MCF 10A (cell line): ENCODE results near the gene KCNK10. TPM values are rescaled to one million over a fixed set of nuclear protein-coding genes. Genes with fewer than 3 reads are reported as not detected.

ENCODE experiments used
- BruUV-seq: library from RNA; stranded (reverse); fragments of 400-500 nt; replicated peaks from 2 replicates; lab custom pipeline; 2021; lab: Mats Ljungman, UMichigan
- CTCF ChIA-PET: fragments of 300-600 bp; sonication (Branson Sonifier 250); formaldehyde crosslinking; extraction: SDS; loops from one replicate; lab custom pipeline; 2021; ENCODE audit warnings: antibody characterized with exemption, inconsistent platforms; lab: Yijun Ruan, JAX
- POLR2A ChIA-PET: fragments of 300-600, 350-650 bp; sonication (Branson Sonifier 250); formaldehyde crosslinking; extraction: SDS; loops from one replicate; lab custom pipeline; 2020; ENCODE audit warnings: antibody characterized with exemption, inconsistent platforms; lab: Yijun Ruan, JAX
- DNase-seq: peaks from one replicate; pipeline ENCODE4 v3.0.0-alpha.2; 2018; ENCODE audit not compliant: unreplicated experiment
- H3K27ac Mint-ChIP-seq: one replicate; pipeline ENCODE4 v1.8.0; 2022; ENCODE audit warnings: mild to moderate bottlenecking, low read depth, mixed read lengths; ENCODE audit not compliant: unreplicated experiment
- H3K27me3 Mint-ChIP-seq: one replicate; pipeline ENCODE4 v1.8.0; 2022; ENCODE audit warnings: mixed read lengths; ENCODE audit not compliant: insufficient read depth, unreplicated experiment
- H3K36me3 Mint-ChIP-seq: one replicate; pipeline ENCODE4 v1.8.0; 2022; ENCODE audit warnings: mild to moderate bottlenecking, moderate library complexity, mixed read lengths; ENCODE audit not compliant: insufficient read depth, unreplicated experiment
- H3K4me1 Mint-ChIP-seq: one replicate; pipeline ENCODE4 v1.8.0; 2022; ENCODE audit warnings: mixed read lengths; ENCODE audit not compliant: insufficient read depth, unreplicated experiment
- H3K4me3 Mint-ChIP-seq: one replicate; pipeline ENCODE4 v1.8.0; 2022; ENCODE audit warnings: mild to moderate bottlenecking, moderate library complexity, mixed read lengths; ENCODE audit not compliant: unreplicated experiment
- H3K9me3 Mint-ChIP-seq: one replicate; pipeline ENCODE4 v1.8.0; 2022; ENCODE audit warnings: mixed read lengths; ENCODE audit not compliant: unreplicated experiment
- CTCF ChIP-seq: fragments of 200-600 bp; IDR thresholded peaks from one replicate; pipeline ENCODE4 v1.8.0; 2022; ENCODE audit warnings: antibody characterized with exemption, mild to moderate bottlenecking; ENCODE audit not compliant: unreplicated experiment
- intact Hi-C: fragments of 100-400 bp; cut with micrococcal nuclease; formaldehyde crosslinking; loops from 2 replicates; pipeline ENCODE4 v1.14.1; 2022
- total RNA-seq: library from RNA; stranded (reverse); gene quantifications from 2 replicates; pipeline ENCODE4 v1.2.3, GENCODE V29; 2022

Gene KCNK10
- total RNA-seq, 1 experiment from 2014 or later, result not detected

GRCh38 chr14:88199882-88200281, 123.2 kb downstream of the KCNK10 start:
- CTCF ChIA-PET, result interaction anchor here (6.7 kb wide), 1 partner anchor 11 kb away, joined by 52 read pairs; no protein-coding TSS in a partner anchor
- no peaks in the 10 kb centered on the region for H3K9me3 Mint-ChIP-seq
- TF ChIP-seq CTCF, result no peak
- H3K27me3 Mint-ChIP-seq, result peaks cover 83% of the 10 kb centered on the region
- intact Hi-C loops, result no loop called here
- no peak overlapping the region for H3K4me3 Mint-ChIP-seq
- no peaks in the 10 kb centered on the region for H3K4me1 Mint-ChIP-seq
- H3K27ac Mint-ChIP-seq, result no peak overlapping the region
- POLR2A ChIA-PET, result no interaction called here
- H3K36me3 Mint-ChIP-seq, result no peaks in the 10 kb centered on the region
- no peak for DNase-seq
- no TSS peak for BruUV-seq

GRCh38 chr14:88198446-88198845, 124.6 kb downstream of the KCNK10 start:
- no peak overlapping the region for H3K4me3 Mint-ChIP-seq
- BruUV-seq, result no TSS peak
- no peak overlapping the region for H3K27ac Mint-ChIP-seq
- no peaks in the 10 kb centered on the region for H3K4me1 Mint-ChIP-seq
- ChIA-PET POLR2A (no interaction called here), CTCF (interaction anchor here (0.5 to 6.7 kb wide), 3 partner anchors 10 to 19 kb away, joined by 3 to 52 read pairs (median 5); no protein-coding TSS in a partner anchor)
- peaks cover 83% of the 10 kb centered on the region for H3K27me3 Mint-ChIP-seq
- no peak for TF ChIP-seq CTCF
- no peaks in the 10 kb centered on the region for H3K36me3 Mint-ChIP-seq
- DNase-seq, result no peak
- intact Hi-C loops, result no loop called here
- H3K9me3 Mint-ChIP-seq, result no peaks in the 10 kb centered on the region

- ChIA-PET POLR2A (no interaction called here), CTCF (interaction anchor here (1.1 to 2.0 kb wide), 2 partner anchors 183 to 385 kb away, joined by 3 to 7 read pairs; no protein-coding TSS in a partner anchor)
- BruUV-seq, result no TSS peak
- H3K4me1 Mint-ChIP-seq, result no peaks in the 10 kb centered on the region
- no peak overlapping the region for H3K27ac Mint-ChIP-seq
- no peak for TF ChIP-seq CTCF
- peaks cover 83% of the 10 kb centered on the region for H3K27me3 Mint-ChIP-seq
- no peaks in the 10 kb centered on the region for H3K36me3 Mint-ChIP-seq
- no peak overlapping the region for H3K4me3 Mint-ChIP-seq
- intact Hi-C loops, result no loop called here
- no peak for DNase-seq
- no peaks in the 10 kb centered on the region for H3K9me3 Mint-ChIP-seq
Measured at GRCh38 chr14:88196925-88197324, 126.1 kb downstream of the KCNK10 start.

GRCh38 chr14:88196116-88196890, 126.8 kb downstream of the KCNK10 start:
- H3K4me1 Mint-ChIP-seq, result no peaks in the 10 kb centered on the region
- no peak for TF ChIP-seq CTCF
- no peak overlapping the region for H3K27ac Mint-ChIP-seq
- no TSS peak for BruUV-seq
- no peaks in the 10 kb centered on the region for H3K9me3 Mint-ChIP-seq
- peaks cover 87% of the 10 kb centered on the region for H3K27me3 Mint-ChIP-seq
- intact Hi-C loops, result no loop called here
- ChIA-PET CTCF (interaction anchor here (1.0 to 2.0 kb wide), 5 partner anchors 17 to 386 kb away, joined by 3 to 7 read pairs (median 3); no protein-coding TSS in a partner anchor), POLR2A (no interaction called here)
- no peak overlapping the region for H3K4me3 Mint-ChIP-seq
- DNase-seq, result no peak
- H3K36me3 Mint-ChIP-seq, result no peaks in the 10 kb centered on the region
